HG02870 (cell line): ENCODE results near the gene USP3.
A peak's percentile ranks its signal among the peaks of the same experiment; 100 is the strongest.

ENCODE experiments used
- ATAC-seq: cut with Tn5 transposase; IDR thresholded peaks from one replicate; pipeline ENCODE4 v1.9.1; 2021; ENCODE audit warnings: mild to moderate bottlenecking, moderate library complexity; ENCODE audit not compliant: unreplicated experiment

Gene USP3

GRCh38 chr15:63495780-63496488 is 8.5 kb upstream of the USP3 start:
- ATAC-seq, result no peak

GRCh38 chr15:63497642-63498467 is 6.5 kb upstream of the USP3 start:
- ATAC-seq, result no peak

- ATAC-seq, result no peak
Observed at GRCh38 chr15:63499175-63499549, 5.2 kb upstream of the USP3 start.

- ATAC-seq, result no peak
Observed at GRCh38 chr15:63499611-63500010, 4.8 kb upstream of the USP3 start.

DNA sequence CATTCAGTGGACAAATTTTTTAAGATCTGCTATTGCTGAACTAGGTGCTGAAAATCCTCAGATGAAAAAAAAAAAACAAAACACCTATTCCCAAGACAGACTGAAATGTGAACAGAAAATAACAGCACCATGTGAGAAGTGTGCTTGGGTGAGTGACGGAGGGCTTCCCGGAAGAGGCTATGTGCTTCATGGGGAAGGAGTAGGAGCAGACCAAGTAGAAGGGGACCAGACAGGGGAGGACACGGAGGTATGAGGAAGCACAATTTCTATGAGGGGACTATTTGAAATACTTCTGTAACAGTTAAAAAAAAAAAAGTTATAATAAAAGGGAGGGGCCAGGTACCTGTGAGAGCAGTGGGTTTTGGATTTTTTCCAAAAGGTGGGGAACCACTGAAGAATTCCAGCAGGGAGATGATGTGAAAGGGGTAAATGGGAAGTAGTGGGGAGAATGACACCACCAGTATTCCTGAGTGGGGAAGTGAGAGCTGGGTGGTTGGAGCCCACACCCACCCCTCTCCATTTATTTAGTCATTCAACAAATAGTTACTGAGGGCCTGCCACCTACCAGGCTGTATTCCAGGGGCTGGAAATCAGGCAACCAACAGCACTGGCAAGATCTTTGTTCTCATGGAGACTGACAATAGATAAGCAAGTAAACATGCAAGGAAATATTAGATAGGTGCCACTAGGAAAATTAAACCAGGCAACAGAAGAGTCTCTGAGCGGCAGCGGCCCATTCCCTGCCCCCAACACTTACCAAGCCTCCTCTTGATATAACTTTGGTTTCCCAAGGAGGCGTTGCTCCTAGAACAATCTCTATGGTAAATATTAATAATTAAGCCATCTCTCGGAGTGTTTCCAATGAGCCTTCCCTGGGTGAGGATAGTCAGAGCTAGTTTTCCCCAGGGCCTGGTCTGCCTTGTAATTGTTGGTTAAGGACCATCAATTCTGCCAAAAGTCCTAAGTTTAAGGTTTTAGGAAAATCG is 3.8 kb upstream of the USP3 start:
- no peak for ATAC-seq

DNA sequence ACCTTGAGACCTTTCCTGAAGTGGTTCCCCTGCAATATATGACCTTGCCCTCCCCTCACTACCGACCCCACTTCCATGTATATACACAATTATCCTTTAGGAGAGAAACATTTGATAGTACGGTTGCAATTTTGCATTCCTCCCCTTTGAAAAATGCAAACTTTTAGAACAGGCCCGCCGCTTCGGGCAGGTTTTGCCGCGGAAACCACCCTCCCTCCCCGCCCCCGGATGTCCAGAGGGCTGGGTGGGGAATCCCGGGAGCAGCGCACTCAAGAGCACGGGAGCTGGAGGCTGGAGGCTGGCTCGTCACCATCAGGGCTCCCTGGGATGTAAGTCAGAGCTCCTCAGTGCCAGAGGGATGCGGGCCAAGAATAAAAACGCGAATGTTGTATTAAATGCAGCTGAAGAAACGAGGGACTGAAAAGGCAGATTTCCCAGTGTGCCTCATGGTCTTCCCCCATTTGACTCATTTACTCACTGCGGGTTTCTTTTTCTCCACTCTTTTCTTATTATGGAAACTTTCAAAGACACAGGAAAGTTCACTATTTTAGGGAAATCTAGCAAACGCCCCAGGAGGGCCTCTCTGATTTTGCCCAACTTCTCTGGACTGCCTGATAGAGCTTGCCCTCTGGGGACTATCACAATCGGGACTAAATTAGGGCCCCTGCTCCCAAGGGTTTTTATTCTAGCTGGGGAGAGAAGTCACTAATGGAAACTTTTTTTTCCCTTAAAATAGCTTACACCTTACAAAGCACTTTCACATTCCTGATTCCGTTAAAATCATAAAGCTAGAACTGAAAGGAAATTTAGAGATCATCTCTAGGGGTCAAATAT is 2.9 kb upstream of the USP3 start:
- ATAC-seq, result no peak

DNA sequence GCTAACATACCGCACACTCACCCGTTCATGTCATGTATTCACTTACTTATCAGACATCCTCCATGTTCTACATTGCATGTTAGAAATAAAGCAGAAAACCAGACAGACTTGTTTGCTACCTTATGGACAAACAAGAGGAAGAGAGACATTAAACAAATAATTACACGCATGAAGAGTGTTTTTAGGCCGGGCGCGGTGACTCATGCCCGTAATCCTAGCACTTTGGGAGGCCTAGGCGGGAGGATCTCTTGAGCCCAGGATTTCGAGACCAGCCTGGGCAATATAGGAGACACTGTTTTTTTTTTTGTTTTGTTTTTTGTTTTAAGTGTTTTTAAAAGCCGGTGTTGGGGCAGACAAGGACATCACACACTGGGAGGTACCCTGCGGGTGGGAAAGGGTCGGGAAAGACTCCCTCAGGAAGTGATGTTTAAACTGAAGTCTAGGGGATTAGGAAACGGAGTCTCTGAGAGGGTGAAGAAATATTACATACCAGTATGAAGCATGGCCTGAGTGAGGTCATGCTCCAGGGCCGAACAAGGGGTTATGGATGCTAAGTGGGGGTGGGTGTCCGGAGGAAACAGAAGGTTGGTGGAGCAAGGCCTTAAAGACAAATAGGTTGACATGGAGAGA is 2.1 kb upstream of the USP3 start:
- ATAC-seq, result no peak

- peak; percentile 37 for ATAC-seq
Observed at GRCh38 chr15:63502843-63503738, 1.3 kb upstream of the USP3 start.

DNA sequence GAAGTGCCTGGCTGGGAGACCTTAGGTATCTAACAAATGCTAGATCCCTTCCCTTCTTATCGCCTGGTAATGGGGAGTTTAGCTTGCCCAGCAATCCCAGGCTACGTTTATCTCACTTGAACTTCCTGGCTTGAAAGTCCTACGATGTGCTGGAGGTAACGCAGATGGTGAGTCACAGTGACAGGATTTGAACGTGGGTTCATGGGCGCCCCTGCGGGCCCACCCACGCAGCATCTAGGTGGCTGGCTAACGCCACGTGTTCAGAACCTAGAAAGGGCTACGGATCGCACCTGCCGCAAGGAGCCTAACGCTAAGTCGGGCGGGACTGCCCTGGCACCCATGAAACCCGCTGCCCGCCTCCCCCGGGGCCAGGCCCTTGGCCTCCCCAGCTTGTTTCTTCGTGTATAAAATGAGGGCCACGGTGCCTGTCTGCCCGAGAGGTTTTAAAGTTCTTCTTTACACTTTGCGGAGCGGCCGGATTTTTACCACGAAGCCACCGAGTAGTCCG is 600 bp upstream of the USP3 start:
- peak; percentile 17 for ATAC-seq

GRCh38 chr15:63504979-63505841 is 817 bp downstream of the USP3 start:
- ATAC-seq, result no peak

DNA sequence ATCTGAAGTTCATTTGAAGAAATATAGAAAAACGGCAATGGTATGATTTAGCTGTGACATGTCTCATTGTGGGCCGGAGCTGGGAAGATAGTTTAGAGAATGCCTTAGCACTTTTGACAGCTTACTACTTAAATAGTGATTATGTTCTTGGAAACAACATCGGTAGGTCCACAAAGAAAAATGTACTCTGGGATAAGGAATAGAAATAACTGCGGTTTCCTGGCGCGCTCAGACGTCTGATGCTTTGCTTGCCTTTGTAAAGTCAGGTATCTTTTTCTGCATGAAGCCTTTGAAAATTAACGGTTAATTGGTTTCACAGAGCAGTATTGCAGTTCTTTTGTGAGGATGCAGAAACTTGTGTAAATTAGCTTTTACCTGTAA is 1.4 kb downstream of the USP3 start:
- ATAC-seq, result no peak

DNA sequence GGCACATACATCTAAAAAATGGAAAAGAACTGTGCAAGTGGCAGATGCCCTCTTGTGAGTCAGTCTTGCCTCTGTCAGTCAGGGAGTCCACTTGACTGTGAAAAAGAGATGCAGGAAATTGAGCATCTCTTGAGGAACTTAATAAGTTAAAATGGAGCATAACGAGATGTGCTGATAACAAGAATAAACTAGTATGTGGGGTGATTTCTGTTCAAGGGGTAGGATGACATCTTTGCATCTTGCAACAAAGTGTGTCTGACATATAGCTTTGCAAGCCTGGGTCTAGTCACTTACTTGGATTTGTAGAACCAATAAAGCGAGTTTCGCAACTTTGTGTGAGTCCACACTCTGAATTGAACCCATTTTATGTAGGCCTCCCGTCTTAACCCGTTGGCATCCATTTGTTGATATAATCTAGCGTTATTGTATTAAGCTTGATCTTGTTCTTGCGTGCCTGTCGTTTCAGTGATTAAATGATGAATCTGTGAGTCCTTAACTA is 2.2 kb downstream of the USP3 start:
- ATAC-seq, result no peak

DNA sequence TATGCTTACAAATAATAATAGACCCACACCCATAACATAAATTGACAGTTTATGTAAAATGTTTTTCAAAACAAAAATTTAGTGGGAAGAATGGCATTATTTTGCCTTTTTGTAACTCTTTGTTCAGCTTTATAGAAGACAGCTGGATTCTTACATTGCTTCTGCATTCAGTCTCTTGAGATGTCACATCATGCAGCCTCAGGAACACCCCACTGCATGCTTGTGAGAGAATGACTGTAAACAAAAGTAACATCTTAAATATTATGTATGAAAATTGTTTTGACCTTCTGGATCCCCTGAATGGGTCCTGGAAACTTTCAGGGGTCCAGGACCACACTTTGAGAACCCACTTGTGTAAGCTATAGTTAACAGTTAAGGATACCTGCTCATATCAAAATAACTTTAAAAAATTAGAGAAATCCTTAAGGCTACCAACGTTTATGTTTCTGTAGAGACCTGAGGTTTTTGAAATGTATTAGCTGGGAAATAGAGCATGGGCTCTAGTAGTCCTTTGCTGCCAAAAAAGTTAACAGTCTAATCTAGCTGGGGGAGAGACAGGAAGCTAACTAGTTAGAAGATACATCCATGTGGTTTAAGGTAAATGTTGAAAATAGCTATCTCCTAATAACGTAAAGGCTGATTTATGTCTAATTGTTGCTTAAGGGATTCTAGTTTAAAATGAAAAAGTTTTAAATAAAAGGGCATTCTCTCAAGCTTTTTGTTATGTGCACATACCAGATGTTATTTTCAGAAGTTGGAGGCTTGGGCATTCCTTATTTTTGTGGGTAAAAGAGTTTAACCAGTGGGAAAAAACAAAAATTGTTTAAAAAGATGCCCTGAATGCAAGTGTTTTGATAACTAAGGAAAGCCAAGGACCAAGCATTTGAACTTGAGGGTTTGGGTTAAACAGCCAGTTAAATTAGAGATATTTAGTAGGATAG is 3.8 kb downstream of the USP3 start:
- ATAC-seq, result no peak

DNA sequence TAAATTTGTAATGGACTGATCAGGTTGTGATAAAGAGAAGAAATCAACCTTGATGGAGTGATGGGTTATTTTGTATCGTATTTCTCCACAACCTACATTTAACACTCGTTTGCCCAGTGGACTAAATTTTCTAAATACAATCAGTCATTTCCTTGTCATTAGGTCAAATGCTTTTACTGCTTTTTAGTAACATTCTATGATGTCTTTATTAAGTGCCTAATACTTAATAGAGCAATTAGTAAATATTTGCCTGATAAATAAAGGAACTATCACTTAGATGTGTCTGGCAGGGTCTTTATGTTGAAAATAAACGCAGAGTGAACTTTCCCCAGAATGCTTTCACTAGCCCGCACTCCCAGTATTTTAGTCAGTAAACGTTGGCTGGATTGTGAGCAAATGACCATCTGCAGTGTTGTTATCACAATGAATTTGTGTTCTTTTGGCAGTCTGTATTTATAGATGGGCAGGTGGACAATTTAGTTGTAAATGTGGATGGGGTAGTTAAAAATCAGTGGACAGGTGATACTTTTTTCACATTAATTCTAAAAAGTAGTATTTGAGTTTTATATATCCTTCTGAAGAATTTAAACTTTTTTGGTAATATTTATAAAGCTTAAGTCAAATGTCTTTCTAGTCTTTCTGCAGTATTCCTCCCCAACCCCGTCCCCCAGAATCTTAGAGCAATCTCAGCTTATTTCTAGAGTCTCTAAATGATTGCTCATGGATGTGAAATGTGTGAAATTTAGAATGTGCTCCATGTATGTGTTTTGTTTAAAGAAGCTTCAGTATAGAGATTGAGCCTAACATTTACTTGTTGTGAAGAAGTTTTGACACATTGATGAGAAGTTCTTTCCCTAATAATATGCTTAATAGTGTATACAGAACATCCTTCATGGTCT is 4.9 kb downstream of the USP3 start:
- no peak for ATAC-seq
